GM10248 (cell line): ENCODE measurements around the gene CBLN3.

ENCODE experiments used
- CTCF ChIA-PET: fragments of 300-600 bp; sonication (Branson Sonifier 250); formaldehyde crosslinking; extraction: SDS; loops from one replicate; lab custom pipeline; 2021; ENCODE audit warnings: antibody characterized with exemption; lab: Yijun Ruan, JAX
- POLR2A ChIA-PET: fragments of 350-650 bp; sonication (Branson Sonifier 250); formaldehyde crosslinking; extraction: SDS; loops from one replicate; lab custom pipeline; 2020; ENCODE audit warnings: antibody characterized with exemption; lab: Yijun Ruan, JAX
- DNase-seq: peaks from one replicate; pipeline ENCODE4 v3.0.0; 2012; ENCODE audit errors: extremely low spot score
- CTCF ChIP-seq: IDR thresholded peaks from 2 replicates; pipeline ENCODE4 v1.5.1; 2012; ENCODE audit warnings: mild to moderate bottlenecking, low read depth; ENCODE audit errors: extremely low read depth, missing control alignments, control extremely low read depth

Gene CBLN3

GRCh38 chr14:24422261-24422660 is 7.2 kb downstream of the CBLN3 start:
- CTCF ChIA-PET: interaction anchor here (0.6 to 3.1 kb wide), 5 partner anchors 9 to 114 kb away, joined by 3 to 25 read pairs (median 7); partner anchors contain the start of gene CIDEB
- POLR2A ChIA-PET: no interaction called here
- no peak for DNase-seq

GRCh38 chr14:24418492-24418873 is 11.0 kb downstream of the CBLN3 start:
- CTCF ChIA-PET: interaction anchor here (0.8 to 3.8 kb wide), 11 partner anchors 9 to 85 kb away, joined by 3 to 19 read pairs (median 4); partner anchors contain the start of genes CBLN3 and KHNYN
- TF ChIP-seq CTCF: no peak
- POLR2A ChIA-PET: no interaction called here
- no peak for DNase-seq

More at GRCh38 chr14:24422261-24422660, 7.2 kb downstream of the CBLN3 start:
- TF ChIP-seq CTCF: no peak

- DNase-seq: no peak
- ChIA-PET POLR2A (no interaction called here), CTCF (interaction anchor here (1.0 to 3.8 kb wide), 6 partner anchors 9 to 85 kb away, joined by 3 to 19 read pairs (median 9); no protein-coding TSS in a partner anchor)
- TF ChIP-seq CTCF: no peak
Observed at GRCh38 chr14:24417832-24418491, 11.5 kb downstream of the CBLN3 start.

GRCh38 chr14:24416932-24417619 is 12.4 kb downstream of the CBLN3 start:
- ChIA-PET POLR2A (no interaction called here), CTCF (interaction anchor here (1.4 to 3.8 kb wide), 2 partner anchors 10 to 84 kb away, joined by 3 to 17 read pairs; no protein-coding TSS in a partner anchor)
- no peak for DNase-seq
- TF ChIP-seq CTCF: no peak

- CTCF ChIA-PET: interaction anchor here (0.6 to 3.8 kb wide), 2 partner anchors 15 to 83 kb away, joined by 3 to 17 read pairs; no protein-coding TSS in a partner anchor
- TF ChIP-seq CTCF: no peak
- DNase-seq: no peak
- POLR2A ChIA-PET: no interaction called here
Observed at GRCh38 chr14:24416254-24416931, 13.1 kb downstream of the CBLN3 start.
